GM18861 (cell line): ENCODE measurements around the gene STX8.
"Not testable (repeated sequence)": the region's sequence is repeated elsewhere in the genome, so short reads cannot be mapped to it uniquely, and the experiment has no call there.

Experiments
- ATAC-seq: cut with Tn5 transposase; IDR thresholded peaks from one replicate; pipeline ENCODE4 v1.9.1; 2021; ENCODE audit not compliant: unreplicated experiment

The STX8 gene

DNA sequence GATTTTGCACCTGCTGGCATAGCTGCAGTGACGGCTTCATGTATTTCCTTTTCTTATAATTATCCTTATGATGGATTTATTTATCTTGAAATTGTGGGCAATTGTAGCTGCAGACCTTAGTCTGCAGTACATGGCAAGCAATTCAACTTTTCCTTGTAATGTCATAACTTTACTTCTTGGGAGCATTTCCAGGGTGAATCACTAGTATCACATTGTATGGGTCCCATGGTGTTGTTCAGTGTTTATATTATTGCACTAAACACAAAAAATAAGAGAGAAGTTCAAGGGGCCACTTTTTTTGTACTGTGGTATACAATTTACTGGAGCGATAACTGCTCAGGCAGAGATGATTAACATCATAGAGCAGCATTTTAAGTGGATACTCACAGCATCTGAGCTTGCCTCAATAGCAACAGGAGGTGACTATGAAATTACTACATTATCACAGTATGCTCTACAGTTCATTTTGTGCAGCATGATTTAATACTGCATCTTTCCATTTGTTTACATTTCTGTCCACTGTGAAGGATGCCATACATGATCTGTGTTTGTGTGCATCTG, 169.5 kb downstream of the STX8 start:
- ATAC-seq, result no peak

- no peak for ATAC-seq
Observed at GRCh38 chr17:9403257-9403656, 172.4 kb downstream of the STX8 start.

DNA sequence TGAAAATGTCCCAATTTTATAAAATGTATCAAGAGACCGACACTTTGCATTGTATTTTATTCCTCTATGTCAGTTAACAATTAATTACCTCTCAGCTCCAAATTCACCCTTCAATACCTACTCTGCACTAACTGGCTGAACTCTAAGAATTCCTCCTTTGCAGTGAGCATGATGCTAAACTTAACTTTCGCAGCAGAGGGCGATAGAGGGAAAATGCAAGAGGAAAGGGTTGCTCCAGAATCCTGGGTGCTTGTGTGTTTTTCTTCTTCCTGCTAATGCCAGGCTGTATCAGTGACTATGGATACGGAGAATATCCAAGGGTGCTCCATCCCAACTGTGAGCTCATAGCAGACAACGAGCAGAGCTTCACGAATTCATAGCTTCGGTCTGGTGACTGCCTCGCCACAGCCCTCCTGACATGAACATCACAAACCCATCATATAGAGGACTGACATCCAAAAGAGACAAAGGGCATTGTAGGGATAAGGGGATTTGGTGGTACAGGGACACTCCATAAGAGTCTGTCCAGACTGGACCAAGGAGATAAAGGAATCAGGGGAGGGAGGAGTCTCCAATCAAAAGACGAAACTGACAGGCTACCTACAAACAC, 172.9 kb downstream of the STX8 start:
- no peak for ATAC-seq

DNA sequence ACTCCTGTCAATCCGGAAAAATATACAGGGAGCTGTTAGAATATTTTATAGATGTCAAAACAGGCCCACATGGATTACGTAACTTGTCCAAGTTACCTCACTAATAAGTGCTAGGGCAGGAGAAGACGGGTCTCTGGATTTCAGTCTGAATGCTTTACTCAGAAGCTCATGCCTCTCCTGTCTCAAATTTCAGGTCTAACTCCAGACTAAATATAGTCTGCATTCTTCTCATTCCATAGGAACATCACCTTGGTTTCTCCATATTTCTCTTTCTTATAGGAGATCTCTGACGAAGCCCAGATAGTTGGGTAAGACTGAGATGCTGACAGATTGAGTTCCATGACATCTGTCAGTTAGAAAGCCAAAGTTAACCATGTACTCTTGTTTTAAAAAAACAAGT, 174.2 kb downstream of the STX8 start:
- ATAC-seq, result no peak

DNA sequence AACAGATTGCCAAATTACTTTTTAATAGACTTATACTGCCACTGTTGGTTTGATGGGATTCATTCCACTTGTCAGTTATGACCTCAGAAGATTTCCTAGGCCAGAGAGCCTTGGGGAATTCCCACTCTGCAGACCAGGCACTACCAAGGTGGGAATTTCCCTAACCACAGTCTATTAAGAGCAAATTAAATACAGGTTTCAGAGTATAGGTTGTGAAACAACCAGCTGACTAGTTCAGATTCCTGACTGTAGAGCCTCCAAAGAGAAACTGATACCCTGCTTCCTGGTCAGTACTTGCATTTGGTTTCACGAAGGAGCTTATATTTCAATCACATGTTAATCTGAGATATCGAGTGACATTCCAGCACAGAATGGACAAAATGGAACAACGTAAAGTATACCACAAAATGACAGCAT, 186.5 kb downstream of the STX8 start:
- ATAC-seq, result peak; percentile 88

GRCh38 chr17:9386401-9386800, 189.2 kb downstream of the STX8 start:
- no peak for ATAC-seq

- ATAC-seq, result no peak
Observed at GRCh38 chr17:9383826-9384225, 191.8 kb downstream of the STX8 start.

DNA sequence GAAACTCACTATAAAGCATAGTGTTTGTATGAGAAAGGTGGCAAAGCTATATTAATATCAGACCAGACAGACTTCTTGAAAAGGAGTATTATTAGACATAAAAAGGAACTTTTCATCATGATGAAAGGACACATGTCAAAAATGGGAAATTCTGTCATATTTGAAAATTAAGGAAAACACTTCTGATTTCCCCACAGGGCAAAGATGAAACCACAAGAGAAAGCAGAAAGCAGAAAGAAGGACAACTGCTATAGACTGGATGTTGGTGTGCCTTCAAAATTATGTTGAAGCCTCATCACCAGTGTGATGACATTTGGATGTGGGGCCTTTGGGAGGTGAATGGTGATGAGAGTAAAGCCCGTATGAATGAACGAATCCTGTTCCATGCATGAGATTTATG, 193.0 kb downstream of the STX8 start:
- no peak for ATAC-seq

DNA sequence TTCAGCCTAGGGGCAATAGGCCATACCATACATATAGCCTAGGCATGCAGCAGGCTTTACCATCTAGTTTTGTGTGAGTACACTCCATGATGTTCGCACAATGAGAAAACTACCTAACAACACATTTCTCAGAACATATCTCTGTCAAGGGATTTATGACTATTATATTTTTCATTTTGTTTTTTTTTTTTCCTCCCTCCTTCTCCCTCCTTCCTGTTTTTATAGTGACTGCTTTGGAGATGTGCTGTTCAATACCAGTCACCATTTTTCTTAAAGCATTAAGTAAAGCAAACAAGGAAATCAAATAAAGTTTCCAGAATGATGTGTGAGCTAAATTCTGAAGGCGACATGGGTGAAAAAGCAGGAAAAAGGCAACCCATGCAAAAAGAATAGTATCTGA, 194.6 kb downstream of the STX8 start:
- ATAC-seq, result no peak

DNA sequence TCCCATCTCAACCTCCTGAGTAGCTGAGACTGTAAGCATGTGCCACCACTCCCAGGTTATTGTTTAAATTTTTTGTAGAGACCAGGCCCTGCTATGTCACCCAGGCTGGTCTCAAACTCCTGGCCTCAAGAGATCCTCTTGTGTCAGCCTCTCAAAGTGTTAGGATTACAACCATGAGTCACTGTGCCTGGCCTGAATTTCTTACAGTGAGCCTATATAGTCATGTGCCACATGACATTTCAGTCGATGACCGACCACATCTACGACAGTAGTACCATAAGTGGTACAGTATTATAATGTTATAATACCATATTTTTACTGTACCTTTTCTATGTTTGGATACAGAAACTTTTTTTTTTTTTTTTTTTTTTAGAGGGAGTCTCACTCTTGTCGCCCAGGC, 195.3 kb downstream of the STX8 start:
- no peak for ATAC-seq

- ATAC-seq, result not testable (repeated sequence)
Observed at GRCh38 chr17:9376177-9376576, 199.4 kb downstream of the STX8 start.

- ATAC-seq, result no peak
Observed at GRCh38 chr17:9371019-9371418, 204.6 kb downstream of the STX8 start.

- no peak for ATAC-seq
Observed at GRCh38 chr17:9370467-9370866, 205.2 kb downstream of the STX8 start.

GRCh38 chr17:9368631-9369030, 207.0 kb downstream of the STX8 start:
- no peak for ATAC-seq

DNA sequence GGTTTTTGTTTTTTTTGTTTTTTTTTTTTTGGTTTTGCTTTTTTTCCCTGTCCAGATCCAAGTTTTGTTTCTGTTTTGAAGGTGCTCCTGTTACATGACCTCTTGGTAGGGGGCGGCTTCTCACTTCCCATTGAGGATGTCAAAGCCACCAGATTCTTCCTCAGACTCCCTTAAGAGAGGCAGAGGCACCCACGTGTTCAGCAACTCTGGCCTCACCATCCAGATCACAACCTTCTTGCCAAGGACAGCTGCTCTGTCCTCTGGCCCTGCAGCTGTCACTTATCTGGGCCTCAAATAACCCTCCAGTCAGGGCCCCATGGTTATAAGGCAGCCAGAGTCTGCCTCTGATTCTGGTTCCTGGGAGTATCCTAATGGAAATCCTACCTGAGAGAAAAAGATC, 208.5 kb downstream of the STX8 start:
- no peak for ATAC-seq

- ATAC-seq, result no peak
Observed at GRCh38 chr17:9364837-9365430, 210.7 kb downstream of the STX8 start.

DNA sequence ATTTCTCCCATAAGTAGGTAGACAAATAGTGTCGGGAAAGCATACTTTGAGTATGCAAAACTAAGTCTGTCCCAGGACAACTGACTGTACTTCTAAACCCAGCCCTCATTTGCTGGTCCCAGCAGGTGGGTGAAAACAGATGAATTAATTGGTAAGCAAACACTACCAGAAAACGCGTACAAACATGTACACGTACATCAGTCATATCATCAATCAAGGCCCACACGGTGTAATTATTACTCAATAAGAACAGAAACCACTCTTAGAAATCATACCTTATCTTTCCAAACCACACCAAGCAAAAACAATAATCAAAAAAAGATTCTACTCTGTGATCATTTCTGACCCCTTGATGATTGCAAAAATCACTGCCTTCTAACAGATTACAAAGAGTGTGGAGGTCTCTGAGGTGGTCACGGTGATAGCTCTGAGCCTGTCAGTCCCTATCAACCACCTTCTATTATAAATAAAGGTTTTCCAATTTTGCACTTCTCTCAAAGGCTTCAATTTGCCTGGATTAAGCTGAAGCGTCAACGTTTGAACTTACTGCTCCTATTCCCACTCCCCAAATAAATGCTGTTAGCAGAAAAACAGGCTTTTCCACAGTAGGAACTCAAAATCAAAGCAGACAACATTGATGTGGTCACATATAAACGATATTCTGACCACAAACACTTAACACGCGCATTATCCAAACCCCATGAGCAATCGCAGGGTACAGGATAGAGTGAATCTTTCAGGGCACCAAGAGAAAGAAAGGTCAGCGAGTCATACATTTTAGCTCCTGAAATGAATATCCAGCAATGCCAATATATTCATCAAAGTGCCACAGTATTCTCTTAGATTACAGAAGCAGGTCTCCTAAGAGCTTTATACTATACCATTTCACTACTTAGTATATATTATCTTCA, 211.9 kb downstream of the STX8 start:
- ATAC-seq, result no peak

GRCh38 chr17:9361188-9361955, 214.2 kb downstream of the STX8 start:
- no peak for ATAC-seq

GRCh38 chr17:9360677-9361081, 214.9 kb downstream of the STX8 start:
- no peak for ATAC-seq

DNA sequence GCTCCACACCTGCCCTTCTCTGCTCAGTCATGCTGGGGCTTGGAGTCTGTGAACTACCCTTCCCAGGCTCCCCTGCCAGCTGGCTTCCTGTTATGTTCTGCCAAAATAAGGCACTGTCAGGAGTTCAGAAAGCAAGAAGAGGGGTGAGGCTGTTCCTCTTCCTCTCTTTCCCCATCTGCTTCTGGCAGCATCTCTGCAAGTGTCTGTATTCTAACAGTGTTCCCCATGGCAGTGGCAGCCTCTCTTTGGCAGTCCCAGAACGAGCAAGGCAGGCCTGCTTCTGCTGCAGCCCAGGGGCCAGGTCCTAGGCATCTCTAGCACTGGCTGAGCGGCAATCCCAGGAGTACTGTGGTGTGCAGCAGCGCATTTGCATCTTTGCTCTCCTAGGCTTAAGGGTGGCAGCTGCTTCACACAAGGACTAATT, 219.1 kb downstream of the STX8 start:
- no peak for ATAC-seq

GRCh38 chr17:9355846-9356245, 219.8 kb downstream of the STX8 start:
- ATAC-seq, result no peak
